Gastroesophageal sphincter (tissue), 4 donors: ENCODE data around the gene PTPRN2. TPM values are rescaled to one million over a fixed set of nuclear protein-coding genes. Genes with fewer than 3 reads are reported as not detected.

ENCODE experiments used
- ATAC-seq: fragments of 150-250 bp; one replicate; pipeline ENCODE4 v1.9.1; 2016; ENCODE audit warnings: mild to moderate bottlenecking, moderate library complexity
- H3K27ac ChIP-seq, 4 donors: fragments of 200-600 bp; sonication (generic) in 3 of 4; 1 replicate in 3 of 4; 2 replicates in 1 of 4; pipeline ENCODE4 v1.5.1; 2016 to 2019
- H3K27me3 ChIP-seq: fragments of 200-600 bp; sonication (generic); one replicate; pipeline ENCODE4 v1.5.1; 2019
- H3K36me3 ChIP-seq, 2 donors: fragments of 200-600 bp; sonication (generic); one replicate each; pipeline ENCODE4 v1.5.1; 2019; ENCODE audit warnings: control low read depth in 1 of 2
- H3K4me1 ChIP-seq, 3 donors: fragments of 200-600 bp; sonication (generic); 1 replicate in 2 of 3; 2 replicates in 1 of 3; pipeline ENCODE4 v1.5.1; 2016 to 2019; ENCODE audit warnings: control low read depth in 2 of 3
- H3K4me3 ChIP-seq, 2 donors: fragments of 200-600 bp; sonication (generic); one replicate each; pipeline ENCODE4 v1.5.1; 2019; ENCODE audit warnings: mild to moderate bottlenecking in 1 of 2, moderate library complexity in 1 of 2
- H3K9me3 ChIP-seq, 3 donors: fragments of 200-600 bp; sonication (generic); one replicate each; pipeline ENCODE4 v1.5.1; 2017 to 2019; ENCODE audit warnings: control low read depth in 2 of 3
- EP300 ChIP-seq: sonication (generic); formaldehyde crosslinking; IDR thresholded peaks from one replicate; pipeline ENCODE4 v1.6.1; 2017; ENCODE audit warnings: antibody characterized with exemption, mild to moderate bottlenecking
- POLR2A ChIP-seq, 2 donors: fragments of 450-650 bp; IDR thresholded peaks; one replicate each; pipeline ENCODE4 v1.6.1; 2017; ENCODE audit warnings: antibody characterized with exemption in 2 of 2, mild to moderate bottlenecking in 2 of 2, moderate library complexity in 1 of 2
- POLR2AphosphoS5 ChIP-seq: sonication (generic); formaldehyde crosslinking; IDR thresholded peaks from one replicate; pipeline ENCODE4 v1.6.1; 2017; ENCODE audit warnings: antibody characterized with exemption
- WGBS, 2 donors: methylation state at CpG; one replicate each; pipeline ENCODE4 v1.1.5; 2018; ENCODE audit warnings: low coverage in 1 of 2; 5-methylcytosine and 5-hydroxymethylcytosine counted together
- total RNA-seq, 4 donors: library from RNA; depleted of rRNA; stranded (reverse); fragments of >200 nt; gene quantifications; one replicate each; pipeline ENCODE4 v1.1.0, GENCODE V29; 2016
- TF ChIP-seq, protein P1 (sequence below), 4 experiments: fragments of 200-600 bp in 2 of 4; fragments of 450-650 bp in 2 of 4; sonication (generic) in 1 of 4; IDR thresholded peaks; one replicate each; pipeline ENCODE4 v1.5.1; 2017 to 2019; ENCODE audit warnings: antibody characterized with exemption in 4 of 4, mild to moderate bottlenecking in 2 of 4, moderate library complexity in 2 of 4

PTPRN2 gene
- total RNA-seq, 4 donors from 2014 or later = 1.7 to 4.7 (median 3.3) TPM

DNA sequence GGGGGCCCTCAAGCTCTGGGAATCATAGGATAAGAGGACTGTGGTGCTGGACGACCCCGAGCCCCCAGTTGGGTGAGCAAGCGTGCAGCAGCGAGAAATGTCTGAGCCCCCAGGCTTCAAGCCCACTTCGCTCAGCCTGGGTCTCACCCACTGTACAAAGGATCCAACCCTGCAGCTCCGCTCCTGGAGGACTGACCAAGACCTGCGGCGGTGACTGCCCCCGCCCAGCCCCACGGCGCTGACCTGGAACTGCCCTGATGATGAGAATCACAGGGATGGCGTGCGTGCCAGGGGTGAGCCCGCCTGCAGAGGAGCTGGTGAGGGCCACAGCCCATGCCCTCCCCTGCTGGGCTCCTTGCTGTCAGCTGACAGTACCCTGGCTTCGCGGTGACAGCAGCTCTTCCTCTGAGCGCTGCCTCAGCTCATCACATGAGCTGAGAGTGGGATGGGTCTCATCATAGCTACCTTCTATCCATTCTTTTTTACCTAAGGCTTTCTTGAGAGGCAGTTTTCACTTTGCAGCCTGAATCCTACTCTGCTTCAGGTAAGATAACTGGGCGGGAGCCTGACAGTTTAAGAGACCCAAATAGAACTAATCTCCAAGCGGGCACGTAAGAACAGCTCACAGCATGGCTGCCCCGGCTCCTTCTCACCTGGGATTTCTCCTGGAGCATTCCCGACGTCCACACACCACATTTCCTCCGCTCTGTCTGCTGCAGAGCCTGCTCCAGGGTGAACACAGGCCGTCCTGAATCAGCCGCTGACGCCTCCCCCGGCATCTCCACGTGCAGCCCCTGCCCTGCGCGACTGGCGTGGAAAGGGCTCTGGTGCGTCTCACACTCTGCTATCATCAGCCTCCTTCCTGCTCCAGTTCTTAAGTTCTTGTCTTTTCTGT, 329.9 kb downstream of the PTPRN2 start:
- WGBS, 2 donors = 84 to 86% methylated on average over 11 to 20 of the region's 33 CpGs
- no peaks in the 10 kb centered on the region for H3K36me3 ChIP-seq
- no peak for ATAC-seq
- TF ChIP-seq POLR2A (IDR thresholded peaks at IDR 0.05) (no peak), EP300 (no peak), POLR2AphosphoS5 (no peak)
- TF ChIP-seq, protein P1, sequence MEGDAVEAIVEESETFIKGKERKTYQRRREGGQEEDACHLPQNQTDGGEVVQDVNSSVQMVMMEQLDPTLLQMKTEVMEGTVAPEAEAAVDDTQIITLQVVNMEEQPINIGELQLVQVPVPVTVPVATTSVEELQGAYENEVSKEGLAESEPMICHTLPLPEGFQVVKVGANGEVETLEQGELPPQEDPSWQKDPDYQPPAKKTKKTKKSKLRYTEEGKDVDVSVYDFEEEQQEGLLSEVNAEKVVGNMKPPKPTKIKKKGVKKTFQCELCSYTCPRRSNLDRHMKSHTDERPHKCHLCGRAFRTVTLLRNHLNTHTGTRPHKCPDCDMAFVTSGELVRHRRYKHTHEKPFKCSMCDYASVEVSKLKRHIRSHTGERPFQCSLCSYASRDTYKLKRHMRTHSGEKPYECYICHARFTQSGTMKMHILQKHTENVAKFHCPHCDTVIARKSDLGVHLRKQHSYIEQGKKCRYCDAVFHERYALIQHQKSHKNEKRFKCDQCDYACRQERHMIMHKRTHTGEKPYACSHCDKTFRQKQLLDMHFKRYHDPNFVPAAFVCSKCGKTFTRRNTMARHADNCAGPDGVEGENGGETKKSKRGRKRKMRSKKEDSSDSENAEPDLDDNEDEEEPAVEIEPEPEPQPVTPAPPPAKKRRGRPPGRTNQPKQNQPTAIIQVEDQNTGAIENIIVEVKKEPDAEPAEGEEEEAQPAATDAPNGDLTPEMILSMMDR (IDR thresholded peaks at IDR 0.05) = no peak
- H3K9me3 ChIP-seq = no peaks in the 10 kb centered on the region
- H3K4me3 ChIP-seq = no peak overlapping the region
- no peak overlapping the region for H3K27ac ChIP-seq
- no peaks in the 10 kb centered on the region for H3K4me1 ChIP-seq
- peaks cover 40% of the 10 kb centered on the region for H3K27me3 ChIP-seq

DNA sequence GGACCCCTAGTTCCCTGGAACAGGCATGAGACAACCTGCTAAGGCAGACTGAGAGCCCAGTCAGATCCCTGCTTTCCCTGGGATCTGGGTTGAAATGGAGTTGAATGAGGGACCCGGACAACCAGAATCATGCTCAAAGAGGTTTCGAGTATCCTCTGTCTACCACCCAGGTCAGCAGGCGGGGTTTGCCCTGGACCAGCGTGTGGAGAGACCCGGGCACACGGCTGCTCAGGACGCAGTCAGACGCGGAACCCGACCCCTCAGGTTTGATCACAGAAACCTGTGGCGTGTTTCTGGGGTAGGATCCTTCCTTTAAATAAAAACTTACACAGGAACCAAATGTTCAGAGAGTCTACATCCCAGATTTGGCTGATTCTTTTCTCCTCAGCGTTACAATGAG, 330.6 kb downstream of the PTPRN2 start:
- Histone ChIP-seq H3K9me3 (no peaks in the 10 kb centered on the region), H3K36me3 (no peaks in the 10 kb centered on the region), H3K27me3 (peaks cover 44% of the 10 kb centered on the region), H3K4me1 (no peaks in the 10 kb centered on the region), H3K27ac (no peak overlapping the region), H3K4me3 (no peak overlapping the region)
- TF ChIP-seq EP300 (no peak), POLR2AphosphoS5 (no peak), POLR2A (IDR thresholded peaks at IDR 0.05) (no peak)
- TF ChIP-seq, protein P1 (IDR thresholded peaks at IDR 0.05) = no peak
- 80 to 91% methylated on average over 1 to 9 of the region's 12 CpGs for WGBS, 2 donors
- no peak for ATAC-seq

DNA sequence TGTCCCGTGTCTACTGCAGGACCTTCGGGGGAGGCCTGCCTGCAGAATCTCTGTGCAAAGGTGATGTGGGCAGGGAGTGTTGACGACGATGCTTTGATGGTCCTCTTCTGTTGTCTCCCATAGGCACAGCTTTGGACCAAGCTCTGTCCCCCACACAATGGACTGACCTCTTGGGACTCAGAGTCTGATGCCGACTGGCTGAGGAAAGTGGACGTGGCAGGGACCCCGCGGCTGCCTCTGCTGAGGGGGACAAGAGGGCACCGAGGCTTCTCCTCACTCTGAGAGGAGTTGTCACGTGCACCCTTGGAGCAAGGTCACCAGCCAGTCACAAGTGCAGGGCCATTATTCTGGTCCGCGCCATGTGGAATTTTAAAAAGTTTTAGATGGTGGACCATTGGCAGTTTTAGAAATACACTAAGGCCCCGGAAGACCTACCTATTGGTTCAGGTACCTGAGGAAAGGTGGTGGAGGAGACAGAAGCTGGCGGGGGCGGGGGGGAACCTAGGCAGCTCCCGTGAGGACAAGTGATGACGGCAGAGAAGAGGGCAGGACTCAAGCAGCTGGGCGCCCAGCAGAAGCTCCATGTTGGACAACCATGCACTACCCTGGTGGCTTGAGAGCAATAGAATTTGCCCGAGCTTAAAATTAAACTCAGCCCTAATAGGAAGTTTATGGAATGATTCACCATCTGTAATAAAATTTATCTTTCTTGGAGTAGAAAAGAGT, 331.4 kb downstream of the PTPRN2 start:
- Histone ChIP-seq H3K36me3 (no peaks in the 10 kb centered on the region), H3K4me1 (no peaks in the 10 kb centered on the region), H3K27me3 (peaks cover 47% of the 10 kb centered on the region), H3K4me3 (no peak overlapping the region), H3K27ac (no peak overlapping the region), H3K9me3 (no peaks in the 10 kb centered on the region)
- ATAC-seq = no peak
- no peak for TF ChIP-seq POLR2A (IDR thresholded peaks at IDR 0.05)
- no peak for TF ChIP-seq EP300
- TF ChIP-seq POLR2AphosphoS5 = no peak
- TF ChIP-seq, protein P1 (IDR thresholded peaks at IDR 0.05) = no peak
- 85 to 88% methylated on average over 7 of the region's 19 CpGs for WGBS, 2 donors

DNA sequence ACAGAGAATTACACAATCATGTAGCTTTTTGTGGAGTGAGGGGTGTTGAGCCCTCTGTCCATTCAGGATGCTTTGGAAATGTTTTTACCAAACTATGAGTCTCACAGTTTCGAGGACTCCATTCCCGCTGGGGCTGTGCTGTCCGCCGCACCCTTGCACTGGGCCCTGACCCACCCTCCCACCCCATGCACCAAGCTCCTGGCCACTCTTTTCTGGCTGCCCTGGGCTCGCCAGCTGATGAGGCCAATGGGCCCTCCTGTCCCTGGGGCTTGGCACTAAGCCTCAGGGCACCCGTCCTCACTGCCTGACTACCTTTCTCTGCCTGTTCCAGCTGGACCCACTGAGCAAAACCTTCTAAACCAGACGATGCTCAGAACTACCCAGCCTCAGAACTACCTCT, 332.1 kb downstream of the PTPRN2 start:
- H3K36me3 ChIP-seq = no peaks in the 10 kb centered on the region
- WGBS, 2 donors = 100% methylated on average over 1 of the region's 7 CpGs; no CpG with 5 or more reads in 1 of the 2 donors
- ATAC-seq = no peak
- H3K4me3 ChIP-seq = no peak overlapping the region
- no peaks in the 10 kb centered on the region for H3K4me1 ChIP-seq
- TF ChIP-seq EP300 = no peak
- no peak for TF ChIP-seq POLR2A (IDR thresholded peaks at IDR 0.05)
- TF ChIP-seq POLR2AphosphoS5 = no peak
- TF ChIP-seq, protein P1 (IDR thresholded peaks at IDR 0.05) = no peak
- no peaks in the 10 kb centered on the region for H3K9me3 ChIP-seq
- peaks cover 51% of the 10 kb centered on the region for H3K27me3 ChIP-seq
- no peak overlapping the region for H3K27ac ChIP-seq
